Aortic smooth muscle cell (primary cell): ENCODE data around the gene HS3ST6. TPM values are rescaled to one million over a fixed set of nuclear protein-coding genes. Genes with fewer than 3 reads are reported as not detected.

ENCODE experiments used
- total RNA-seq: library from RNA; depleted of rRNA; stranded (reverse); fragments of >200 nt; gene quantifications from 2 replicates; pipeline ENCODE4 v1.2.3, GENCODE V29; 2014

The HS3ST6 gene
- not detected in 2 replicates for total RNA-seq

GRCh38 chr16:1918351-1919326 lies at the start of gene HS3ST6:
HS3ST6 (minus strand) TSS chr16:1918415; CDS start chr16:1918323, 92 bp downstream.

DNA sequence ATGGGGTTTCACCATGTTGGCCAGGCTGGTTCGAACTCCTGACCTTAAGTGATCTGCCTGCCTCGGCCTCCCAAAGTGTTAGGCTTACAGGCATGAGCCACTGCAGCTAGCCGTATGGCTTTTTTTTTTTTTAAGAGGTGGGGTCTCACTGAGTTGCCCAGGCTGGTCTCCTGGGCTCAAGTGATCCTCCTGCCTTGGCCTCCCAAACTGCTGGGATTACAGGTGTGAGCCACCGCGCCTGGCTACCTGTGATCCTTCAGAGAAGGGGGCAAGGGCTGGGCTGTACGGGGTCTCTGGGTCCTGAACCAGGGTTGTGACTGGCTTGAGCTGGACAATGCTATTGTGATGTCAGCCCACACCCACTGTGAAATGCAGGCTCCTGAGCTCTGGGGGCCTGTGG lies 48.2 kb upstream of the HS3ST6 start, which contains the start of gene RNF151:
TSS of gene RNF151 (plus strand) at position 397 of the 400 bp plus-strand sequence. CDS start 26 bp downstream, outside the sequence.

DNA sequence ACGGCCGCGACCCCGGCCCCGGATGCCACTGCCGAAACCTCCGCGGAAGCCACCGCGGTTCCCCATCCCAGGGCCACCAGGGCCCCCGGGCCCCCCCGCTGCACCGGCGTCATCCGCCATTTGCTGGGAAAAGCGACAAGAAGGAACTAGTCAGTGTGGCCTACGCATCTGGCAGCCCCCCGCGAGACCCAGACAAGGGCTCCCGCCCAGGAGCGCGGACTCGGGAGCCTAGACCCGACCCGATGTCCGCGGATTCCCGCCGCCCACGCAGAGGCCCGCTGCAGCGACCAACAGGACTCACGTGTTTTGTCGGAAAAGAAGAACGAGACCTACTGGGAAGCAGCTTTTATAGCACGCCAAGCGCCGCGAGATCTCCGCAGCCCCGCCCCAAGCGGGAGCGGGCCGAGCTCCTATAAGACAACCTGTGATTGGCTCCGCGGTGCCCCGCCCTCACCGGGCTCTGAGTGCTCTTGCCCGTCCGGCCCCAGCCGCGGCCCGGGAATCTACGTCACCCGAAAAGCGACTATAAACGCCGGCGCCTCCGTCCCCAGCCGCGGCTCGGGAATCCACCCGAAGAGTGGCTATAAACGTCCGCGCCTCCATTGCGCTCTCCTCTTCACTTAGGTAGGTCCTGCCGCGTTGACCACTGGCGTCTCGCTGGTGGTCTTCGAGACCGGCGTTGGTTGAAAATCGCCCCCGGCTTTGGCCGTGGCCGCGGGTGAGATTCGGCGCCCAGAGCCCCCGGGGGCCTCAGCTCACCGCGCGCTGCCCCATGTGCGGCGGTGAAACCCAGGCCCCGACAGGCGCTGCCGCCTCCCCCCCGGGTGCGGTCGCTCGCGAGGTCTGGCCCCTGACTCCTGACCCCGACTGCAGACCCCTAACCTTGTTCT lies 46.5 kb upstream of the HS3ST6 start, which contains the start of gene RPS2:
TSS of gene RPS2 (minus strand) at position 321 of the 890 bp plus-strand sequence. CDS start at position 120, 201 bp downstream.

DNA sequence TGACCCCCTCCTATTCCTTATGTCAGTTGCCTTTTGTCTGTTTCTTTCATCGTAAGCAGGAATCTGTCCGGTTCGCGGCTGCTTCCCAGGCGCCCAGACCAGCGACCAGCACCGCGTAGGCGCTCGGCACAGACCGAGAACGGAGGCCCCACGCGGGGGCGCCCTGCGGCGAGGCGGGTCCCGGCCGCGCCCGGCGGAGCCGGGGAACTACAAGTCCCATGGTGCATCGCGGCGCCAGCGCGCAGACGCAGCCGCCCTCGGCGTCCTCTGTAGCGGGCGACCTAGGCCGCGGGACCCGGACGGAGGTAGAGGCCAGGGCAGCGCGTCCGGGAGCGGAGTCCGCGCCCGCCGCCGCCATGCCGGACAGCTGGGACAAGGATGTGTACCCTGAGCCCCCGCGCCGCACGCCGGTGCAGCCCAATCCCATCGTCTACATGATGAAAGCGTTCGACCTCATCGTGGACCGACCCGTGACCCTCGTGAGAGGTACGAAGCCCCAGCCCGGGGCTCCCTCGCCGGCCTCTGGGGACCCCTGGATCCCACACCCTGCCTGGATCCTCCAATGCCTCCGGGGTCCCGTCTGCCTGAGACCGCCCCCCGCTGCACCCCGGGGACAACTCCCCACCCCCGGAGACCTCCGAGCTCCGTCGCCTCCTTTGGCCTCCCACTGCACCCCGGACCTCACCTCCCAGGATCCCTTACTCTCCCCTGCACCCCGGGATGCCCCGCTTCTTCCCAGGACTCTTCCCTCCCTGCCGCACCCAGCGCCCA lies 41.2 kb upstream of the HS3ST6 start, which contains the start of gene NDUFB10:
TSS of gene NDUFB10 (plus strand) at position 270 of the 771 bp plus-strand sequence. CDS start at position 357, 87 bp downstream.

GRCh38 chr16:1942810-1943726 lies 24.9 kb upstream of the HS3ST6 start, which contains the start of gene MSRB1:
MSRB1 (minus strand) TSS chr16:1943199; CDS start chr16:1943156, 43 bp downstream.

GRCh38 chr16:1871974-1872635 lies 46.1 kb downstream of the HS3ST6 start, which contains the start of gene MEIOB:
MEIOB (minus strand) TSS chr16:1872164; CDS start chr16:1868175, 3,989 bp downstream.

Other genes with a start within 250 kb of the HS3ST6 start
- 22.6 and 24.3 TPM in 2 replicates for gene JPT2, start 240.1 kb downstream of the HS3ST6 start, total RNA-seq
- 39.2 and 40.2 TPM in 2 replicates for gene MAPK8IP3, start 212.2 kb downstream of the HS3ST6 start, total RNA-seq
- 35.4 and 48.1 TPM in 2 replicates for gene NME3, start 146.9 kb downstream of the HS3ST6 start, total RNA-seq
- gene EME2, start 145.6 kb downstream of the HS3ST6 start, total RNA-seq: 8.1 and 9.5 TPM in 2 replicates
- gene MRPS34, start 145.3 kb downstream of the HS3ST6 start, total RNA-seq: 68.1 and 79.9 TPM in 2 replicates
- 24.2 and 25.4 TPM in 2 replicates for gene SPSB3, start 135.8 kb downstream of the HS3ST6 start, total RNA-seq
- 45.8 and 63.5 TPM in 2 replicates for gene NUBP2, start 135.5 kb downstream of the HS3ST6 start, total RNA-seq
- gene IGFALS, start 124.7 kb downstream of the HS3ST6 start, total RNA-seq: under 0.01 and 0.06 TPM in 2 replicates
- gene HAGH, start 91.6 kb downstream of the HS3ST6 start, total RNA-seq: 59.3 and 85.5 TPM in 2 replicates
- 47.1 and 74.9 TPM in 2 replicates for gene FAHD1, start 91.2 kb downstream of the HS3ST6 start, total RNA-seq
- gene MEIOB, start 46.3 kb downstream of the HS3ST6 start, total RNA-seq: not detected in 2 replicates
- gene MSRB1, start 24.8 kb upstream of the HS3ST6 start, total RNA-seq: 6.3 and 6.4 TPM in 2 replicates
- not detected in 2 replicates for gene RPL3L, start 36.3 kb upstream of the HS3ST6 start, total RNA-seq
- gene NDUFB10, start 41.1 kb upstream of the HS3ST6 start, total RNA-seq: 259 and 267 TPM in 2 replicates
- gene RPS2, start 46.4 kb upstream of the HS3ST6 start, total RNA-seq: 1,947 and 2,136 TPM in 2 replicates
- gene RNF151, start 48.4 kb upstream of the HS3ST6 start, total RNA-seq: not detected in 2 replicates
- 29.7 and 32.4 TPM in 2 replicates for gene TBL3, start 53.6 kb upstream of the HS3ST6 start, total RNA-seq
- 0.12 and 0.13 TPM in 2 replicates for gene NOXO1, start 63.1 kb upstream of the HS3ST6 start, total RNA-seq
- gene GFER, start 65.8 kb upstream of the HS3ST6 start, total RNA-seq: 9.9 and 11.2 TPM in 2 replicates
- 0.66 and 0.99 TPM in 2 replicates for gene SYNGR3, start 71.6 kb upstream of the HS3ST6 start, total RNA-seq
- 9.6 and 12.3 TPM in 2 replicates for gene ZNF598, start 91.4 kb upstream of the HS3ST6 start, total RNA-seq
- 0.06 and 0.13 TPM in 2 replicates for gene NPW, start 101.4 kb upstream of the HS3ST6 start, total RNA-seq
- gene NHERF2, start 108.5 kb upstream of the HS3ST6 start, total RNA-seq: 98.1 and 182 TPM in 2 replicates
- 40.6 and 59.2 TPM in 2 replicates for gene NTHL1, start 129.4 kb upstream of the HS3ST6 start, total RNA-seq
- gene TSC2, start 129.6 kb upstream of the HS3ST6 start, total RNA-seq: 44.3 and 53.0 TPM in 2 replicates
- gene PKD1, start 217.5 kb upstream of the HS3ST6 start, total RNA-seq: 131 and 144 TPM in 2 replicates
- 2.0 and 2.4 TPM in 2 replicates for gene RAB26, start 230.2 kb upstream of the HS3ST6 start, total RNA-seq
- gene TRAF7, start 237.4 kb upstream of the HS3ST6 start, total RNA-seq: 42.0 and 44.8 TPM in 2 replicates